Activated B cell treated with CpG ODN at 0.5 μM for 24 hours (primary cell): ENCODE measurements around the gene ALX3. TPM values are rescaled to one million over a fixed set of nuclear protein-coding genes. Genes with fewer than 3 reads are reported as not detected.

Source experiments
- ATAC-seq: fragments of 200-7000 bp; cut with Tn5 transposase; one replicate; pipeline ENCODE4 v1.10.0; 2021; ENCODE audit warnings: low read depth, mild to moderate bottlenecking, moderate library complexity
- CTCF ChIA-PET: fragments of 350-600 bp; sonication (Branson Sonifier 250); formaldehyde crosslinking; loops from one replicate; lab custom pipeline; 2021; ENCODE audit warnings: antibody characterized with exemption; lab: Charles Lee
- POLR2A ChIA-PET: fragments of 350-600 bp; sonication (Branson Sonifier 250); formaldehyde crosslinking; loops from one replicate; lab custom pipeline; 2021; ENCODE audit warnings: antibody characterized with exemption; lab: Charles Lee
- DNase-seq: peaks from one replicate; pipeline ENCODE4 v3.0.0; 2022
- H3K27ac Mint-ChIP-seq: one replicate; pipeline ENCODE4 v1.8.0; 2020; ENCODE audit warnings: mixed read lengths
- H3K27me3 Mint-ChIP-seq: one replicate; pipeline ENCODE4 v1.8.0; 2021; ENCODE audit warnings: mixed read lengths
- H3K36me3 Mint-ChIP-seq: one replicate; pipeline ENCODE4 v1.8.0; 2021; ENCODE audit warnings: low read depth, mixed read lengths
- H3K4me1 Mint-ChIP-seq: one replicate; pipeline ENCODE4 v1.8.0; 2021; ENCODE audit warnings: mixed read lengths
- H3K4me3 Mint-ChIP-seq: one replicate; pipeline ENCODE4 v1.8.0; 2020; ENCODE audit warnings: mild to moderate bottlenecking, mixed read lengths
- H3K9me3 Mint-ChIP-seq: one replicate; pipeline ENCODE4 v1.8.0; 2020; ENCODE audit warnings: mixed read lengths
- intact Hi-C: fragments of 100-400 bp; cut with micrococcal nuclease; formaldehyde crosslinking; loops from one replicate; pipeline ENCODE4 v1.15.1; 2024
- total RNA-seq: library from RNA; stranded (reverse); gene quantifications from 2 replicates; pipeline ENCODE4 v1.2.3, GENCODE V29; 2022
- TF ChIP-seq, protein P1 (sequence below): fragments of 200-600 bp; IDR thresholded peaks from one replicate; pipeline ENCODE4 v1.8.0; 2022; ENCODE audit warnings: antibody characterized with exemption, mild to moderate bottlenecking

The ALX3 gene
- total RNA-seq, 1 donor from 2014 or later, result not detected

DNA sequence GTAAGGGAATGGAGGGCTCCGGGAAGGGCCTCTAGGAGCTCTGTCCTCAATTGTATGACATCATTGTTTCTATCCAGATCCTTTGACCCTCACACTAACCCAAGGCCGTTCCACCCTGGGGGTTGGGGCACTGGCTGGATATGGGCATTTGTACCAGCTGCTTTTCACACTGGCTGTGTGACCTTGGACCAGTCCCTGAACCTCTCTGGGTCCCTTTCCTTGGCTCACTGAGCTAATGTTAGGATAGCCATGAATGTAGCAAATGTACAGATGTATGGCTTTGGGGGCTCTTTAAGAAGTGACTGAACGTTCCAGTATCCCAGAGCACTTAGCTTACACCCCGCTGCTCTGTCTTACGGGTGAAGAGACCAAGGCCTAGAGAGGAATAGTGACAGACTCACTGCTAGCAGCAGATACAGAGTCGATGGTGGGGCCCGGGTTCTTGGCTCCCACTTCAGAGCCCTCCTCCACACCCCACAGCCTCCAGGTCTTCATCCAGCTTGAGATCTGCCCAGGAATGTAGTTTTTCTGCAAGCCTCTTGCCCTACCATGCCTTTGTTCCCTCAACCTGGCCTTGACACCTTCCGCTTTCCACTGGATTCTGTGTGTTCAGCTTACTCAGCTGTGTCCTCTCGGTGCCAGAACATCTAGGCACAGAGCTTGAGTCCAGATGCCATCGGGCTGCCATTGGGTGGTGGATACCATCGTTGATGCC lies 27.2 kb upstream of the ALX3 start:
- TF ChIP-seq, protein P1, sequence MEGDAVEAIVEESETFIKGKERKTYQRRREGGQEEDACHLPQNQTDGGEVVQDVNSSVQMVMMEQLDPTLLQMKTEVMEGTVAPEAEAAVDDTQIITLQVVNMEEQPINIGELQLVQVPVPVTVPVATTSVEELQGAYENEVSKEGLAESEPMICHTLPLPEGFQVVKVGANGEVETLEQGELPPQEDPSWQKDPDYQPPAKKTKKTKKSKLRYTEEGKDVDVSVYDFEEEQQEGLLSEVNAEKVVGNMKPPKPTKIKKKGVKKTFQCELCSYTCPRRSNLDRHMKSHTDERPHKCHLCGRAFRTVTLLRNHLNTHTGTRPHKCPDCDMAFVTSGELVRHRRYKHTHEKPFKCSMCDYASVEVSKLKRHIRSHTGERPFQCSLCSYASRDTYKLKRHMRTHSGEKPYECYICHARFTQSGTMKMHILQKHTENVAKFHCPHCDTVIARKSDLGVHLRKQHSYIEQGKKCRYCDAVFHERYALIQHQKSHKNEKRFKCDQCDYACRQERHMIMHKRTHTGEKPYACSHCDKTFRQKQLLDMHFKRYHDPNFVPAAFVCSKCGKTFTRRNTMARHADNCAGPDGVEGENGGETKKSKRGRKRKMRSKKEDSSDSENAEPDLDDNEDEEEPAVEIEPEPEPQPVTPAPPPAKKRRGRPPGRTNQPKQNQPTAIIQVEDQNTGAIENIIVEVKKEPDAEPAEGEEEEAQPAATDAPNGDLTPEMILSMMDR, result no peak
- ChIA-PET CTCF (interaction anchor here (0.9 kb wide), 1 partner anchor 9 kb away, joined by 3 read pairs; no protein-coding TSS in a partner anchor), POLR2A (no interaction called here)
- Mint-ChIP-seq H3K27ac (no peak overlapping the region), H3K4me1 (peaks cover 14% of the 10 kb centered on the region), H3K9me3 (no peaks in the 10 kb centered on the region), H3K4me3 (no peak overlapping the region), H3K27me3 (peaks cover 15% of the 10 kb centered on the region), H3K36me3 (no peaks in the 10 kb centered on the region)
- ATAC-seq, result no peak
- intact Hi-C loops, result no loop called here
- no peak for DNase-seq

DNA sequence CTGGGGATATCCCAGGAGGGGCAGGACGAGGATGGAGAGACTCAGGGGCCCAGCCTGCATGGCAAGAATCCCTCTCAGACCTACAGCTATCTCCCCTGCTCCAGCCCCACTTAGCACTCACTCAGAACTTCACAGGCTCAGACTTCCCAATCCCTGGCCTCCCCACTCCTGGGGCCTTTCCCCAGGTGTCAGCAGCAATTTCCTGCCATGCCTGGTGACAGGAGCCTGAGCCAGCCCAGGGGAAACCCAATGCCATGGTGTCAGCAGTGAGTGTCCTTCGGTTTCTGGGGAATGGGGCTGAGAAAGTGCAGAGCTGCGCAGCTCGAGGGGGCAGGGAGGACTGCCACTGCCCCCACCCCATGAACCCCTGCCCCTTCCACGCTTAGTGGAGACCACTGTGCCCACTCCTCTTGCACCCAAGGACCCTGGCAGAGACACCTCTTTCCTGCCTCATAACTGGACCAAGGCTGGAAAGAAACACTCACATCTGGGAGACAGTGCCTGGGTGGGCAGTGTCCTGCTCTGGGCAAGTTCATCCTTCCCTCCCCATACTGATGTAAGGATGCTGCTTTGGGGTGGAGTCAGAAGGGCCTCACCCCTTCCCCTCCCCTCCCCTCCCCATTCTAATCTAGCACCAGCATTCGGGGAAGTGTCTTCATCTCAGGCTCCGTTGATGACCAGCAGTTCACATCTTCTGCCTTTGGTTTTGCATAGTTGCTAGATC lies 24.6 kb upstream of the ALX3 start:
- intact Hi-C loops, result no loop called here
- H3K36me3 Mint-ChIP-seq, result no peaks in the 10 kb centered on the region
- CTCF ChIA-PET, result no interaction called here
- DNase-seq, result no peak
- TF ChIP-seq, protein P1, result no peak
- H3K9me3 Mint-ChIP-seq, result no peaks in the 10 kb centered on the region
- no peak overlapping the region for H3K4me3 Mint-ChIP-seq
- POLR2A ChIA-PET, result no interaction called here
- ATAC-seq, result no peak
- peaks cover 16% of the 10 kb centered on the region for H3K27me3 Mint-ChIP-seq
- no peaks in the 10 kb centered on the region for H3K4me1 Mint-ChIP-seq
- H3K27ac Mint-ChIP-seq, result no peak overlapping the region

DNA sequence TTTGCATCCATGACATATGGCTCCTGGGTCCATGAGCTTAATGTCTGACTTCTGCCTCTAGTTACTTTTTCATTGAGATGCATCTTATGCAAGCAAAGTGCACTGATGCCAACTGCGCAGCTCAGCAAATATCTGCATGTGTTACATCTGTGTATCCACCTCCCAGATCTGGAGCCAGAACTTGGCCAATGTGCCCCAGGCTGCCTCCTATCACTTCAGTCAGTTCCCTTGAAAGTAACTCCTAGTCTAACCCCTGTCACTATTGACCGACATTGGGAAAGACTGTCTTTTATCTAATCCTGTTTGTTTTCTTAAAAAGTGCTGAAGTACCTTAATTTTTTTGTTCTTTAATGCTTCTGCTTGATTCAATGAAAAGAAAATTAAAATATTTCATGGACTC lies 22.5 kb upstream of the ALX3 start:
- TF ChIP-seq, protein P1, result no peak
- no peak for ATAC-seq
- H3K4me1 Mint-ChIP-seq, result no peaks in the 10 kb centered on the region
- no peak overlapping the region for H3K27ac Mint-ChIP-seq
- no peak for DNase-seq
- H3K9me3 Mint-ChIP-seq, result no peaks in the 10 kb centered on the region
- intact Hi-C loops, result no loop called here
- CTCF ChIA-PET, result interaction anchor here (1.0 to 1.1 kb wide), 3 partner anchors 10 to 39 kb away, joined by 3 to 4 read pairs (median 4); no protein-coding TSS in a partner anchor
- no peak overlapping the region for H3K4me3 Mint-ChIP-seq
- H3K36me3 Mint-ChIP-seq, result no peaks in the 10 kb centered on the region
- peaks cover 17% of the 10 kb centered on the region for H3K27me3 Mint-ChIP-seq
- POLR2A ChIA-PET, result no interaction called here

DNA sequence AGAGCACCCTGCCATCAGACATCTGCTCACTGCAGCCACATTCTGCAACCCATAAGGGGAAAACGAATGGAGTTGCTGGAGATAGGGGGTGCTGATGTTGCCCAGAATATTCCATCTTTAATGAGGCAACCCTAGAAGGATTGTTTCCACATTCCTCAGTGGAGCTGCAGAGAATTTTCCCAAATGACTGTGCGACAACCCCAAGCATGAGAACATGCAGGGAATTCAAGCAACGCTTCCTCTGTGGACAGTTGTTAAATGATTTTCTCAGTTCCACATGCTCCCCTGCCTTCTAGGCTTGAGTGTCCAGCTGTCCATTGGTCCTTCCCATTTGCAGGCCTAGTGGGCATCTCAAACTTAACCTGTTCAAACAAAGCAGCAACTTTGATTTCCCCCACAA lies 21.3 kb upstream of the ALX3 start:
- DNase-seq (no peak), ATAC-seq (no peak)
- CTCF ChIA-PET, result interaction anchor here (0.8 to 1.2 kb wide), 3 partner anchors 11 to 14 kb away, joined by 3 to 6 read pairs (median 3); no protein-coding TSS in a partner anchor
- H3K27ac Mint-ChIP-seq, result no peak overlapping the region
- no peak overlapping the region for H3K4me3 Mint-ChIP-seq
- H3K36me3 Mint-ChIP-seq, result no peaks in the 10 kb centered on the region
- POLR2A ChIA-PET, result no interaction called here
- H3K27me3 Mint-ChIP-seq, result peaks cover 19% of the 10 kb centered on the region
- H3K9me3 Mint-ChIP-seq, result no peaks in the 10 kb centered on the region
- intact Hi-C loops, result no loop called here
- TF ChIP-seq, protein P1, result no peak
- no peaks in the 10 kb centered on the region for H3K4me1 Mint-ChIP-seq

DNA sequence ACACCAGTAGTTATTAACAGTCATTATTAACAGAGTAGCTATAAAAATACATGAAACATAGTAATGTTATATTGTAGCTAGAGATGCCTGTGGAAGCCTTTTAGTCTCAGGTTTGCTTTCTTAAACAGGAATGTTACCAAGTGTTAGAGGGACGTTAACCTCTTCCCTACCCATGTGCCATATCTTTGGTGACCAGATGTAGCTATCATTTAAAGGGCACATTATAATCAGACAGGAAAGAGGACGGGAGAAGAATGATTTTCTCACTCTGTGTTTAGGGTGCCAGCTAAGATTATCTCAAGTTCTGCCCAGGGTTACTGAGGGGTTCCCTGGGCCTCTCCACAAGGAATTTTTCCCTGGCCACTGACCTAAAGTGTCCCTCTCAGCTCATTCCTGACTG lies 20.9 kb upstream of the ALX3 start:
- Mint-ChIP-seq H3K4me3 (no peak overlapping the region), H3K27me3 (peaks cover 16% of the 10 kb centered on the region), H3K36me3 (no peaks in the 10 kb centered on the region), H3K9me3 (no peaks in the 10 kb centered on the region), H3K4me1 (no peaks in the 10 kb centered on the region), H3K27ac (no peak overlapping the region)
- POLR2A ChIA-PET, result no interaction called here
- no peak for ATAC-seq
- CTCF ChIA-PET, result interaction anchor here (0.8 to 1.2 kb wide), 4 partner anchors 11 to 14 kb away, joined by 3 to 6 read pairs (median 4); no protein-coding TSS in a partner anchor
- DNase-seq, result no peak
- intact Hi-C loops, result no loop called here
- TF ChIP-seq, protein P1, result no peak
